Mesothelial cell of epicardium (in vitro differentiated cells): ENCODE measurements around the gene ARRDC3. TPM values are rescaled to one million over a fixed set of nuclear protein-coding genes. Genes with fewer than 3 reads are reported as not detected.
A peak's percentile ranks its signal among the peaks of the same experiment; 100 is the strongest.

Source experiments
- DNase-seq, 2 experiments: peaks; one replicate each; pipeline ENCODE4 v3.0.0; 2021; ENCODE audit warnings: low spot score in 2 of 2; ENCODE audit not compliant: unreplicated experiment in 2 of 2
- H3K27ac Mint-ChIP-seq: 2 replicates; pipeline ENCODE4 v1.8.0; 2021; ENCODE audit warnings: mixed read lengths
- H3K27me3 Mint-ChIP-seq: 2 replicates; pipeline ENCODE4 v1.8.0; 2021; ENCODE audit warnings: low read depth, mixed read lengths
- H3K36me3 Mint-ChIP-seq: 2 replicates; pipeline ENCODE4 v1.8.0; 2021; ENCODE audit warnings: mixed read lengths
- H3K4me1 Mint-ChIP-seq: 2 replicates; pipeline ENCODE4 v1.8.0; 2021; ENCODE audit warnings: mixed read lengths
- H3K4me3 Mint-ChIP-seq: 2 replicates; pipeline ENCODE4 v1.8.0; 2021; ENCODE audit warnings: mild to moderate bottlenecking, moderate library complexity, mixed read lengths
- H3K9me3 Mint-ChIP-seq: 2 replicates; pipeline ENCODE4 v1.8.0; 2021; ENCODE audit warnings: mixed read lengths
- total RNA-seq: library from RNA; stranded (reverse); gene quantifications from 3 replicates; pipeline ENCODE4 v1.2.1, GENCODE V29; 2021
- TF ChIP-seq, protein P1 (sequence below): fragments of 200-600 bp; sonication (generic); IDR thresholded peaks from one replicate; pipeline ENCODE4 v1.5.0; 2021; ENCODE audit warnings: antibody characterized with exemption; ENCODE audit not compliant: unreplicated experiment

ARRDC3 gene
- total RNA-seq, 1 donor from 2014 or later: 49.9 TPM

- Mint-ChIP-seq H3K9me3 (no peaks in the 10 kb centered on the region), H3K4me3 (no peak overlapping the region), H3K27me3 (no peaks in the 10 kb centered on the region), H3K36me3 (peaks cover 54% of the 10 kb centered on the region), H3K27ac (peak overlapping the region; percentile 69), H3K4me1 (peaks cover 30% of the 10 kb centered on the region)
- DNase-seq: no peak
- TF ChIP-seq, protein P1, sequence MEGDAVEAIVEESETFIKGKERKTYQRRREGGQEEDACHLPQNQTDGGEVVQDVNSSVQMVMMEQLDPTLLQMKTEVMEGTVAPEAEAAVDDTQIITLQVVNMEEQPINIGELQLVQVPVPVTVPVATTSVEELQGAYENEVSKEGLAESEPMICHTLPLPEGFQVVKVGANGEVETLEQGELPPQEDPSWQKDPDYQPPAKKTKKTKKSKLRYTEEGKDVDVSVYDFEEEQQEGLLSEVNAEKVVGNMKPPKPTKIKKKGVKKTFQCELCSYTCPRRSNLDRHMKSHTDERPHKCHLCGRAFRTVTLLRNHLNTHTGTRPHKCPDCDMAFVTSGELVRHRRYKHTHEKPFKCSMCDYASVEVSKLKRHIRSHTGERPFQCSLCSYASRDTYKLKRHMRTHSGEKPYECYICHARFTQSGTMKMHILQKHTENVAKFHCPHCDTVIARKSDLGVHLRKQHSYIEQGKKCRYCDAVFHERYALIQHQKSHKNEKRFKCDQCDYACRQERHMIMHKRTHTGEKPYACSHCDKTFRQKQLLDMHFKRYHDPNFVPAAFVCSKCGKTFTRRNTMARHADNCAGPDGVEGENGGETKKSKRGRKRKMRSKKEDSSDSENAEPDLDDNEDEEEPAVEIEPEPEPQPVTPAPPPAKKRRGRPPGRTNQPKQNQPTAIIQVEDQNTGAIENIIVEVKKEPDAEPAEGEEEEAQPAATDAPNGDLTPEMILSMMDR: no peak
Observed at GRCh38 chr5:91373006-91373405, 10.1 kb downstream of the ARRDC3 start.

- H3K27ac Mint-ChIP-seq: no peak overlapping the region
- no peak for DNase-seq
- H3K36me3 Mint-ChIP-seq: peaks cover 45% of the 10 kb centered on the region
- no peaks in the 10 kb centered on the region for H3K9me3 Mint-ChIP-seq
- TF ChIP-seq, protein P1: no peak
- H3K4me1 Mint-ChIP-seq: peaks cover 16% of the 10 kb centered on the region
- H3K27me3 Mint-ChIP-seq: no peaks in the 10 kb centered on the region
- H3K4me3 Mint-ChIP-seq: no peak overlapping the region
Observed at GRCh38 chr5:91369480-91369879, 13.6 kb downstream of the ARRDC3 start.

DNA sequence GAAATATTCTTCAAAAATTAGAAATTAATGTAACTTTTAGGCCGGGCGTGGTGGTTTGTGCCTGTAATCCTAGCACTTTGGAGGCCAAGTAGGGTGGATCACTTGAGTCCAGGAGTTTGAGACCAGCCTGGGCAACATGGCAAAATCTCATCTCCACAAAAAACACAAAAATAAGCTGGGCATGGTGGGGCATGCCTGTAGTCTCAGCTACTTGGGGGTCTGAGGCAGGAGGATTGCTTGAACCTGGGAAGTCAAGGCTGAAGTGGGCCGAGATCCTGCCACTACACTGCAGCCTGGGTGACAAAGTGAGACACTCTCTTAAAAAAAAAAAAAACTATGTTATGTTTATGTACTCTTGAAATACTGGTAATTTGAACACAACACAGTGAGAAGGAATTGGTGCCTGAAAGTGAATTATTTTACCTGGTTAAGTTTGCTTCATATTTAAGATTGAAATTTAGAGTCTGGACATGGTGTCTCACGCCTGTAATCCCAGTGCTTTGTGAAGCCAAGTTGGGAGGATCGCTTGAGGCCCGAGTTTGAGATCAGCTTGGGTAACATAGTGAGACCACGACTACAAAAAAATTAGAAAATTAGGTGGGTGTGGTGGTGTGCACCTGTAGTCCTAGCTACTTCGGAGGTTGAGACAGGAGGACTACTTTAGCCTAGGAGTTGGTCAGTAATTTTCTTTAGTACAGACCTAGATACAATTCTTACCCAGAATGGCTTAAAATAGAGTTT, 15.0 kb downstream of the ARRDC3 start:
- no peaks in the 10 kb centered on the region for H3K9me3 Mint-ChIP-seq
- no peak overlapping the region for H3K4me3 Mint-ChIP-seq
- TF ChIP-seq, protein P1: no peak
- H3K27me3 Mint-ChIP-seq: no peaks in the 10 kb centered on the region
- DNase-seq: no peak
- peaks cover 6% of the 10 kb centered on the region for H3K4me1 Mint-ChIP-seq
- peaks cover 35% of the 10 kb centered on the region for H3K36me3 Mint-ChIP-seq
- H3K27ac Mint-ChIP-seq: peak overlapping the region; percentile 26

DNA sequence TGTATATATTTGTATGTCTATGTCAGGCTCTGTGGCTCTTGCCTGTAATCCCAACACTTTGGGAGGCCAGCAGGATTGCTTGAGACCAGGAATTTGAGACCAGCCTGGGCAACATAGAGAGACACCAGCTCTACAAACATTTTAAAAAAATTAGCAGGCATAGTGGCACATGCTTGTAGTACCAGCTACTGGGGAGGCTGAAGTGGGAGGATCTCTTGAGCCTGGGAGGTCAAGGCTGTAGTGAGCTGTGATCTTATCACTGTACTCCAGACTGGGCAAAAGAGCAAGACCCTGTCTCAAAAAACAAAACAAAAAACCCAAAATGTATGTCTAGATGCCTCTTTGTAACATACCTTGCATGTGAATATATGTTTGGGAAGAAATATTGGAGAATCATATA, 15.8 kb downstream of the ARRDC3 start:
- H3K4me1 Mint-ChIP-seq: peaks cover 3% of the 10 kb centered on the region
- DNase-seq: no peak
- no peaks in the 10 kb centered on the region for H3K9me3 Mint-ChIP-seq
- H3K27me3 Mint-ChIP-seq: no peaks in the 10 kb centered on the region
- TF ChIP-seq, protein P1: no peak
- H3K4me3 Mint-ChIP-seq: no peak overlapping the region
- H3K36me3 Mint-ChIP-seq: peaks cover 31% of the 10 kb centered on the region
- H3K27ac Mint-ChIP-seq: no peak overlapping the region

DNA sequence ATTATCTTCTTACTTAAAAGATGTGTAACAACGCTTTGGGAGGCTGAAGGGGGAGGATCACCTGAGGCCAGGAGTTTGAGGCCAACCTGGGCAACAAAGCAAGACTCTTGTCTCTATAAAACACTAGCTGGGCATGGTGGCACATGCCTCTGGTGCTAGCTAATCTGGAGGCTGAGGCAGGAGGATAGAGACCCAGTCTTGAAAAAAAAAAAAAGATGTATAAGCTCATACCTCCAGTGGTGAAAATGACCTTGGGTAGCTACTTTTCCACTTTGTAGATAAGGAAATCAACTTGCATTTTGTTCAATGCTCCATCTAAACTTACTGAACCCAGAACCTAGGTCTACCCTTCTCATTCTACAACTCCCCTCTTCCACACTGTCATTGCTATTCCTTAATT, 16.6 kb downstream of the ARRDC3 start:
- no peak for DNase-seq
- peaks cover 4% of the 10 kb centered on the region for H3K9me3 Mint-ChIP-seq
- H3K4me1 Mint-ChIP-seq: no peaks in the 10 kb centered on the region
- no peak overlapping the region for H3K27ac Mint-ChIP-seq
- TF ChIP-seq, protein P1: no peak
- no peaks in the 10 kb centered on the region for H3K27me3 Mint-ChIP-seq
- no peak overlapping the region for H3K4me3 Mint-ChIP-seq
- H3K36me3 Mint-ChIP-seq: peaks cover 26% of the 10 kb centered on the region

DNA sequence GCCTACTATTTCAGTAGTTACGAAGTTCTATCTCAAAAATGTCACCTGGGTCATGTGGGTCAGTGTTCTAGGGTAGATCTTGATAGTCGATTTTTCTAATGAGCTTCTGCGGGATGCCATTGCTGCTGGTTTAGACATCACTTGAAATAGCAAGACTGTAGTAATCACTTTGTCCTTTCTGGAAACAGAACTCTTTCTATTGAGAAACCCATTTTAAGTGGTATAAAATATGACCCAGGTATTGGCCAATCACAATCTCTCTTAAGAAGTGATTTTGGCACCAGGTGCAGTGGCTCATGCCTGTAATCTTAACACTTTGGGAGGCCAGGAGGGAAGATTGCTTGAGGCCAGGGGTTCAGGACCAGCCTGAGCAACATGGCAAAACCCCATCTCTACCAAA, 17.6 kb downstream of the ARRDC3 start:
- TF ChIP-seq, protein P1: no peak
- Mint-ChIP-seq H3K4me1 (no peaks in the 10 kb centered on the region), H3K4me3 (no peak overlapping the region), H3K27ac (no peak overlapping the region), H3K36me3 (peaks cover 22% of the 10 kb centered on the region), H3K27me3 (no peaks in the 10 kb centered on the region), H3K9me3 (peaks cover 10% of the 10 kb centered on the region)
- DNase-seq: no peak
